NT2/D1 (cell line): ENCODE data around the gene NOVA2.

ENCODE experiments used
- SUZ12 ChIP-seq: IDR thresholded peaks from 2 replicates; pipeline ENCODE4 v1.6.1; 2011; ENCODE audit not compliant: insufficient read length, insufficient read depth; ENCODE audit errors: extremely low read depth
- YY1 ChIP-seq: IDR thresholded peaks from 2 replicates; pipeline ENCODE4 v1.6.1; 2011; ENCODE audit not compliant: insufficient read length, insufficient read depth
- ZNF274 ChIP-seq: IDR thresholded peaks from 2 replicates; pipeline ENCODE4 v1.6.1; 2011; ENCODE audit warnings: mild to moderate bottlenecking, low read depth, low read length

DNA sequence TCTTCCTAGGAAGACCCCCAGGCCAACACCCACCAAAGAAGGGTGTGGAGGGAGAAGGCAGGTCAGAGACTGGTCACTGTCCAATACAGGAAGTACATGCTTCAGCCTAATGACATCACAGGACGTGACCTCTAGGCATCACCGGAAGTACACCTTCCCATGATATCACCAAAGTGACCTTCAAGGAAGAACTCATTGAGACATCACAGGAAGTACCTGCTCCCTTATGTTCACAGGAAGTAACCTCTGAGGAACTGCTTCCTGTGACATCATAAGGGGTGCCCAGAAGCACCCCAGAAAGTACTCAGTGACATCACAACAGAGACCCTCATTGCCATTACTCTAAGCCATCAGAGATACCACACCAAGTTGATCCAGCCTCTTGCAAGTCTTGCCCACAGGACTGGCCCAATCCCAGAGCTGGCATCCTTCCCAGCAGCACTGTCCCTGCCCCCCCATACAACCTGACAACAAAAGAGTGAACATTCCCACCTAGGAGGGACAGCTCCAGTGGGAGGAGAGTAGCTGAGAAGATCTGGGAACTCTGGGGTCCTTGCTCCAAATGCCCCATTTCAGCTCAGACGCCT is 34.8 kb downstream of the NOVA2 start:
- TF ChIP-seq ZNF274 (no peak), SUZ12 (no peak), YY1 (no peak)
